K562 (cell line): ENCODE data around the gene RNASE4. TPM values are rescaled to one million over a fixed set of nuclear protein-coding genes. Genes with fewer than 3 reads are reported as not detected.
A peak's percentile ranks its signal among the peaks of the same experiment; 100 is the strongest.

Experiments
- ETV6 ChIP-seq, 3 experiments: fragments of 150-350 bp in 1 of 3; sonication (generic) in 1 of 3; formaldehyde crosslinking in 1 of 3; IDR thresholded peaks; 2 replicates each; pipeline versions ENCODE4 v1.6.1 to v1.8.0; 2014 to 2022; ENCODE audit warnings: borderline replicate concordance in 2 of 3, low read depth in 2 of 3, antibody characterized with exemption in 1 of 3, low read length in 1 of 3, mild to moderate bottlenecking in 1 of 3, missing genetic modification reagents in 1 of 3
- FOSL1 ChIP-seq: fragments of 200-800 bp; sonication (Bioruptor generic); conservative IDR thresholded peaks from 2 replicates; pipeline ENCODE4 v1.6.1; 2016; ENCODE audit warnings: missing genetic modification characterization, missing compliant biosample characterization
- HNRNPL ChIP-seq: fragments of 200-400 bp; formaldehyde crosslinking; IDR thresholded peaks from 2 replicates; pipeline ENCODE4 v1.6.1; 2017; ENCODE audit warnings: low read depth, mild to moderate bottlenecking, low read length
- JUND ChIP-seq, 2 experiments: IDR thresholded peaks; 2 replicates in 1 of 2; 3 replicates in 1 of 2; pipeline ENCODE4 v1.6.1; 2011; ENCODE audit warnings: borderline replicate concordance in 2 of 2, low read depth in 2 of 2, low read length in 2 of 2, improper control_type of control experiment in 1 of 2, missing biosample characterization in 1 of 2, missing genetic modification characterization in 1 of 2, missing genetic modification reagents in 1 of 2
- KDM1A ChIP-seq, 2 experiments: fragments of 450-650 bp; IDR thresholded peaks; 2 replicates each; pipeline ENCODE4 v1.6.1; 2016; ENCODE audit warnings: mild to moderate bottlenecking in 2 of 2
- KLF10 ChIP-seq: fragments of 250-450 bp; sonication (Bioruptor Pico); IDR thresholded peaks from 2 replicates; pipeline ENCODE4 v1.6.1; 2021; ENCODE audit warnings: matching md5 sums
- MBD2 ChIP-seq: sonication (generic); IDR thresholded peaks from 2 replicates; pipeline ENCODE4 v1.6.1; 2016; ENCODE audit warnings: low read depth, borderline replicate concordance
- MCM3 ChIP-seq: fragments of 450-650 bp; IDR thresholded peaks from 2 replicates; pipeline ENCODE4 v1.6.1; 2016
- OTX1 ChIP-seq: fragments of 450-650 bp; formaldehyde crosslinking; IDR thresholded peaks from 2 replicates; pipeline ENCODE4 v1.4.0; 2022; ENCODE audit warnings: mild to moderate bottlenecking
- POLR2H ChIP-seq: IDR thresholded peaks from 2 replicates; pipeline ENCODE4 v1.6.1; 2016; ENCODE audit warnings: missing genetic modification characterization, low read depth, mild to moderate bottlenecking, control low read depth, missing compliant biosample characterization, moderate library complexity
- RB1 ChIP-seq: fragments of 450-650 bp; IDR thresholded peaks from 2 replicates; pipeline ENCODE4 v1.6.1; 2017; ENCODE audit warnings: low read depth, mild to moderate bottlenecking
- RFX5 ChIP-seq: IDR thresholded peaks from 2 replicates; pipeline ENCODE4 v1.6.1; 2011; ENCODE audit warnings: low read depth, mild to moderate bottlenecking, improper control_type of control experiment, low read length
- SIRT6 ChIP-seq: IDR thresholded peaks from one replicate; pipeline ENCODE4 v1.6.1; 2012; ENCODE audit warnings: low read depth, mild to moderate bottlenecking, control low read depth, inconsistent platforms, low read length, moderate library complexity
- TCFL5 ChIP-seq: fragments of 250-450 bp; sonication (Bioruptor Pico); conservative IDR thresholded peaks from 2 replicates; pipeline ENCODE4 v1.6.1; 2021; ENCODE audit warnings: mild to moderate bottlenecking, moderate library complexity, matching md5 sums
- XRCC5 ChIP-seq: fragments of 200-400 bp; formaldehyde crosslinking; IDR thresholded peaks from 2 replicates; pipeline ENCODE4 v1.6.1; 2017; ENCODE audit warnings: low read depth, mild to moderate bottlenecking, low read length
- YBX1 ChIP-seq: fragments of 450-650 bp; IDR thresholded peaks from 2 replicates; pipeline ENCODE4 v1.7.1; 2016; ENCODE audit warnings: mild to moderate bottlenecking
- ZBTB1 ChIP-seq: sonication (generic); formaldehyde crosslinking; IDR thresholded peaks from 2 replicates; pipeline ENCODE4 v1.8.1; 2023; ENCODE audit warnings: missing genetic modification reagents, low read depth, mild to moderate bottlenecking, borderline replicate concordance
- ZBTB7A ChIP-seq: IDR thresholded peaks from 2 replicates; pipeline ENCODE4 v1.6.1; 2011; ENCODE audit warnings: low read depth, mild to moderate bottlenecking, low read length, moderate library complexity, borderline replicate concordance; ENCODE audit not compliant: control insufficient read depth
- ZNF12 ChIP-seq: sonication (generic); formaldehyde crosslinking; IDR thresholded peaks from 2 replicates; pipeline ENCODE4 v1.4.0; 2020; ENCODE audit warnings: mild to moderate bottlenecking, missing genetic modification reagents
- ZNF121 ChIP-seq: sonication (generic); formaldehyde crosslinking; conservative IDR thresholded peaks from 2 replicates; pipeline ENCODE4 v1.8.0; 2022; ENCODE audit warnings: missing genetic modification reagents
- polyA plus RNA-seq, 8 experiments: library from polyadenylated mRNA; depleted of rRNA in 4 of 8; stranded (reverse) in 5 of 8; unstranded in 3 of 8; fragments of >200 nt; fragmentation: Nextera tagmentation in 2 of 8; fragmentation: Illumina TruSeq in 1 of 8; extraction: Ambion mirVana in 2 of 8; extraction: Trizol in 1 of 8; gene quantifications; 2 replicates each; pipeline versions ENCODE4 v1.2.1 to v1.2.3, GENCODE V29; 2011 to 2014; ENCODE audit warnings: inconsistent platforms in 1 of 8, missing spikeins in 1 of 8
- total RNA-seq, 7 experiments: library from RNA; depleted of rRNA in 6 of 7; stranded (reverse); fragments of >200 nt in 6 of 7; fragmentation: Illumina TruSeq in 2 of 7; extraction: Trizol in 2 of 7; gene quantifications; 2 replicates each; pipeline versions ENCODE4 v1.2.1 to v1.2.3, GENCODE V29; 2011 to 2021; ENCODE audit warnings: low replicate concordance in 1 of 7
- TF ChIP-seq, protein P1 (sequence below), 2 experiments: fragments of 450-650 bp in 1 of 2; sonication (generic) in 1 of 2; formaldehyde crosslinking in 1 of 2; IDR thresholded peaks in 1 of 2; conservative IDR thresholded peaks in 1 of 2; 2 replicates each; pipeline versions ENCODE4 v1.6.1 to v1.8.1; 2016 to 2023; ENCODE audit warnings: mild to moderate bottlenecking in 2 of 2, moderate library complexity in 2 of 2, inconsistent platforms in 1 of 2, missing genetic modification reagents in 1 of 2
- TF ChIP-seq, protein P2 (sequence below): fragments of 250-450 bp; sonication (Bioruptor Pico); IDR thresholded peaks from 2 replicates; pipeline ENCODE4 v1.9.0; 2021; ENCODE audit warnings: mild to moderate bottlenecking, inconsistent platforms
- TF ChIP-seq, protein P3 (sequence below): fragments of 450-650 bp; conservative IDR thresholded peaks from 2 replicates; pipeline ENCODE4 v1.6.1; 2016; ENCODE audit warnings: missing genetic modification characterization, low read depth, mild to moderate bottlenecking, control low read depth, missing compliant biosample characterization

RNASE4 gene
- total and polyA plus RNA-seq, 9 of the 15 experiments (the other 6 are each of a cell fraction or from before 2014, with no cell fraction given): 0.09 to 0.22 (median 0.13) TPM; not detected in 2

DNA sequence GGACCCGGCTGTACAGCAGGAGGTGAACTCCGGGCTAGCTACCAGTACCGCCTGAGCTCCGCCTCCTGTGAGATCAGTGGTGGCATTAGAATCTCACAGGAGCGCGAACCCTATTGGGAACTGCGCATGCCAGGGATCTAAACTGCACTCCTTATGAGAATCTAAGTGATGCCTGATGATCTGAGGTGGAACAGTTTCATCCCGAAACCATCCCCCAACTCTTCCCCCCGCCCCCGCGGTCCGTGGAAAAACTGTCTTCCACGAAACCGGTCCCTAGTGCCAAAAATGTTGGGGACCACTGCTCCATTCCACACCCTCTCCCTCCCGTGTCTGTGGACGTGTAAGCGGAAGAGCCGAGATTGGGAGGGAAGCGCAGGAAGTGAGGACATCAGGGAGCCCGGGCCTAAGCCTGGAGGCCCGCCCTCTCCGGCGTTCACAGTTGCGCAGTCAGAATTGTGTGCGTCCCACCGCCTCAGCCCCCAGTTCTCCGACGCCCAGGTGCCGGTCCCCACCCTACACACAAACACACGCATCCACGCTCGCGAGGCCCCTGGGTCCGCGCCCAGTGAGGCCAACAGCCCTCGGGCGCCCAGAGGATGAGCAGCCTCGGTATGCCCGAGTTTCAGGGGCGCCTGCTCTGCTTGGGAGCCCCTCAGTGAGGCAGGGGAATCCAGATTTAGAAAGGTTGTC, 1.8 kb upstream of the RNASE4 start (continued):
- no peak for TF ChIP-seq YBX1
- TF ChIP-seq ZNF12: no peak
- TF ChIP-seq KDM1A (IDR thresholded peaks at IDR 0.05): peak; percentile 7 to 38; a peak in 1 of 4 replicates
- no peak for TF ChIP-seq ZNF121 (CRISPR knock-in tag)
- no peak for TF ChIP-seq HNRNPL
- TF ChIP-seq SIRT6: no peak
- no peak for TF ChIP-seq POLR2H (tag)
- no peak for TF ChIP-seq TCFL5 (CRISPR knock-in tag)
- TF ChIP-seq, protein P1, sequence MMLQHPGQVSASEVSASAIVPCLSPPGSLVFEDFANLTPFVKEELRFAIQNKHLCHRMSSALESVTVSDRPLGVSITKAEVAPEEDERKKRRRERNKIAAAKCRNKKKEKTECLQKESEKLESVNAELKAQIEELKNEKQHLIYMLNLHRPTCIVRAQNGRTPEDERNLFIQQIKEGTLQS (IDR thresholded peaks at IDR 0.05): no peak
- TF ChIP-seq, protein P1 (CRISPR knock-in tag; conservative IDR thresholded peaks at IDR 0.05): no peak
- no peak for TF ChIP-seq ZBTB1 (CRISPR knock-in tag)
- TF ChIP-seq KLF10: no peak
- no peak for TF ChIP-seq XRCC5
- TF ChIP-seq RFX5: no peak
- TF ChIP-seq, protein P2, sequence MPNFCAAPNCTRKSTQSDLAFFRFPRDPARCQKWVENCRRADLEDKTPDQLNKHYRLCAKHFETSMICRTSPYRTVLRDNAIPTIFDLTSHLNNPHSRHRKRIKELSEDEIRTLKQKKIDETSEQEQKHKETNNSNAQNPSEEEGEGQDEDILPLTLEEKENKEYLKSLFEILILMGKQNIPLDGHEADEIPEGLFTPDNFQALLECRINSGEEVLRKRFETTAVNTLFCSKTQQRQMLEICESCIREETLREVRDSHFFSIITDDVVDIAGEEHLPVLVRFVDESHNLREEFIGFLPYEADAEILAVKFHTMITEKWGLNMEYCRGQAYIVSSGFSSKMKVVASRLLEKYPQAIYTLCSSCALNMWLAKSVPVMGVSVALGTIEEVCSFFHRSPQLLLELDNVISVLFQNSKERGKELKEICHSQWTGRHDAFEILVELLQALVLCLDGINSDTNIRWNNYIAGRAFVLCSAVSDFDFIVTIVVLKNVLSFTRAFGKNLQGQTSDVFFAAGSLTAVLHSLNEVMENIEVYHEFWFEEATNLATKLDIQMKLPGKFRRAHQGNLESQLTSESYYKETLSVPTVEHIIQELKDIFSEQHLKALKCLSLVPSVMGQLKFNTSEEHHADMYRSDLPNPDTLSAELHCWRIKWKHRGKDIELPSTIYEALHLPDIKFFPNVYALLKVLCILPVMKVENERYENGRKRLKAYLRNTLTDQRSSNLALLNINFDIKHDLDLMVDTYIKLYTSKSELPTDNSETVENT (CRISPR knock-in tag): no peak
- TF ChIP-seq OTX1 (CRISPR knock-in tag): no peak
- TF ChIP-seq, protein P3, sequence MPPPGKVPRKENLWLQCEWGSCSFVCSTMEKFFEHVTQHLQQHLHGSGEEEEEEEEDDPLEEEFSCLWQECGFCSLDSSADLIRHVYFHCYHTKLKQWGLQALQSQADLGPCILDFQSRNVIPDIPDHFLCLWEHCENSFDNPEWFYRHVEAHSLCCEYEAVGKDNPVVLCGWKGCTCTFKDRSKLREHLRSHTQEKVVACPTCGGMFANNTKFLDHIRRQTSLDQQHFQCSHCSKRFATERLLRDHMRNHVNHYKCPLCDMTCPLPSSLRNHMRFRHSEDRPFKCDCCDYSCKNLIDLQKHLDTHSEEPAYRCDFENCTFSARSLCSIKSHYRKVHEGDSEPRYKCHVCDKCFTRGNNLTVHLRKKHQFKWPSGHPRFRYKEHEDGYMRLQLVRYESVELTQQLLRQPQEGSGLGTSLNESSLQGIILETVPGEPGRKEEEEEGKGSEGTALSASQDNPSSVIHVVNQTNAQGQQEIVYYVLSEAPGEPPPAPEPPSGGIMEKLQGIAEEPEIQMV (tag): peak; percentile 96
- no peak for TF ChIP-seq ZBTB7A
- 0 out of 2 replicates have a peak, but pooled peaks have one; percentile 24 for TF ChIP-seq JUND (IDR thresholded peaks at IDR 0.05; ENCODE audit: borderline replicate concordance, low read depth, low read length)
- TF ChIP-seq JUND (tag; IDR thresholded peaks at IDR 0.05; ENCODE audit: borderline replicate concordance, low read depth, low read length): no peak
- no peak for TF ChIP-seq MCM3
- TF ChIP-seq ETV6 (IDR thresholded peaks at IDR 0.05; ENCODE audit: borderline replicate concordance in 1 of 2, low read depth in 2 of 2, low read length in 1 of 2): no peak
- TF ChIP-seq ETV6 (CRISPR knock-in tag; IDR thresholded peaks at IDR 0.05; ENCODE audit: borderline replicate concordance): no peak
- TF ChIP-seq RB1: no peak; the same call in 1 of the 2 replicates
- no peak for TF ChIP-seq FOSL1 (tag)
- TF ChIP-seq MBD2: no peak
